Endothelial cell of umbilical vein (primary cell): ENCODE measurements around the gene HMGN1. TPM values are rescaled to one million over a fixed set of nuclear protein-coding genes. Genes with fewer than 3 reads are reported as not detected.
A peak's percentile ranks its signal among the peaks of the same experiment; 100 is the strongest.

ENCODE experiments used
- BruUV-seq: library from RNA; stranded (reverse); fragments of 400-500 nt; replicated peaks from 2 replicates; lab custom pipeline; 2021; lab: Mats Ljungman, UMichigan
- CTCF ChIA-PET: fragments of 300-600, 350-600 bp; sonication (Branson Sonifier 250); formaldehyde crosslinking; loops from one replicate; lab custom pipeline; 2021; ENCODE audit warnings: antibody characterized with exemption, inconsistent platforms; lab: Charles Lee
- POLR2A ChIA-PET: fragments of 300-600, 350-600 bp; sonication (Branson Sonifier 250); formaldehyde crosslinking; loops from one replicate; lab custom pipeline; 2021; ENCODE audit warnings: antibody characterized with exemption, inconsistent platforms; lab: Charles Lee
- DNase-seq: peaks from one replicate; pipeline ENCODE4 v3.0.0-alpha.2; 2011; ENCODE audit warnings: low read depth, low spot score
- FAIRE-seq: peaks from 2 replicates; lab custom pipeline; 2011; peaks lifted over from hg19 to GRCh38; lab: Jason Lieb, UNC
- H2AFZ ChIP-seq: 2 replicates; pipeline ENCODE4 v1.6.0; 2012; ENCODE audit warnings: low read depth, low read length, control low read depth, inconsistent platforms
- H3K27ac ChIP-seq: 2 replicates; pipeline ENCODE4 v1.5.1; 2011; ENCODE audit warnings: low read depth, mild to moderate bottlenecking, control low read depth, low read length, moderate library complexity; ENCODE audit not compliant: insufficient read depth
- H3K27me3 ChIP-seq, 2 experiments: 2 replicates each; pipeline versions ENCODE4 v1.6.0 to v1.6.1; 2011; ENCODE audit warnings: low read length in 2 of 2, mixed read lengths in 1 of 2; ENCODE audit not compliant: control insufficient read depth in 2 of 2, insufficient read depth in 2 of 2
- H3K36me3 ChIP-seq, 2 experiments: 2 replicates in 1 of 2; 3 replicates in 1 of 2; pipeline ENCODE4 v1.5.1; 2011; ENCODE audit warnings: low read length in 2 of 2, mild to moderate bottlenecking in 1 of 2, moderate library complexity in 1 of 2; ENCODE audit not compliant: control insufficient read depth in 2 of 2, insufficient read depth in 2 of 2; ENCODE audit errors: extremely low read depth in 1 of 2
- H3K4me1 ChIP-seq: 3 replicates; pipeline ENCODE4 v1.5.1; 2011; ENCODE audit warnings: mild to moderate bottlenecking, low read length; ENCODE audit not compliant: control insufficient read depth, insufficient read depth; ENCODE audit errors: extremely low read depth
- H3K4me2 ChIP-seq: 2 replicates; pipeline ENCODE4 v1.6.1; 2011; ENCODE audit warnings: low read length, control low read depth, mixed read lengths; ENCODE audit not compliant: insufficient read depth
- H3K4me3 ChIP-seq, 3 experiments: fragments of 200-600 bp in 1 of 3; sonication (generic), shearing (Covaris generic) in 1 of 3; replicated peaks in 1 of 3; 2 replicates each; pipeline ENCODE4 v1.5.1; 2011 to 2016; ENCODE audit warnings: control low read depth in 3 of 3, low read length in 3 of 3, mild to moderate bottlenecking in 2 of 3, inconsistent platforms in 1 of 3, low read depth in 1 of 3, moderate library complexity in 1 of 3; ENCODE audit not compliant: insufficient read depth in 1 of 3
- H3K79me2 ChIP-seq: 2 replicates; pipeline ENCODE4 v1.6.0; 2012; ENCODE audit warnings: low read length, inconsistent platforms; ENCODE audit not compliant: control insufficient read depth, insufficient read depth
- H3K9ac ChIP-seq: replicated peaks from 2 replicates; pipeline ENCODE3; 2011; ENCODE audit warnings: low read length, control low read depth; ENCODE audit not compliant: insufficient read depth; ENCODE audit errors: extremely low read depth
- H3K9me1 ChIP-seq: replicated peaks from 3 replicates; pipeline ENCODE4 v1.6.0; 2011; ENCODE audit warnings: mild to moderate bottlenecking, low read length; ENCODE audit not compliant: control insufficient read depth, insufficient read depth; ENCODE audit errors: extremely low read depth
- H3K9me3 ChIP-seq: replicated peaks from 2 replicates; pipeline ENCODE4 v1.5.1; 2012; ENCODE audit warnings: low read length, inconsistent platforms; ENCODE audit not compliant: control insufficient read depth, insufficient read depth
- H4K20me1 ChIP-seq: replicated peaks from 2 replicates; pipeline ENCODE3; 2011; ENCODE audit warnings: mild to moderate bottlenecking, low read length; ENCODE audit not compliant: control insufficient read depth, insufficient read depth; ENCODE audit errors: extremely low read depth
- EZH2 ChIP-seq: IDR thresholded peaks from 2 replicates; pipeline ENCODE4 v1.6.1; 2012; ENCODE audit warnings: borderline replicate concordance, low read depth, mild to moderate bottlenecking, moderate library complexity, low read length, inconsistent platforms; ENCODE audit not compliant: severe bottlenecking
- FOS ChIP-seq: IDR thresholded peaks from 2 replicates; pipeline ENCODE4 v1.6.1; 2011; ENCODE audit warnings: mild to moderate bottlenecking, low read length, moderate library complexity, borderline replicate concordance; ENCODE audit not compliant: insufficient read depth
- GATA2 ChIP-seq: IDR thresholded peaks from 2 replicates; pipeline ENCODE4 v1.7.0; 2011; ENCODE audit warnings: low read depth, mild to moderate bottlenecking, moderate library complexity, mixed read lengths, low read length; ENCODE audit not compliant: insufficient read length, insufficient read depth
- JUN ChIP-seq: IDR thresholded peaks from 2 replicates; pipeline ENCODE4 v1.6.1; 2011; ENCODE audit warnings: borderline replicate concordance, low read depth; ENCODE audit not compliant: insufficient read length, insufficient read depth
- MYC ChIP-seq: IDR thresholded peaks from one replicate; pipeline ENCODE4 v1.6.1; 2011; ENCODE audit warnings: mild to moderate bottlenecking, low read depth, low read length
- POLR2A ChIP-seq: IDR thresholded peaks from 2 replicates; pipeline ENCODE4 v1.6.1; 2012; ENCODE audit warnings: low read depth, mild to moderate bottlenecking, control low read depth, low read length
- POLR2AphosphoS5 ChIP-seq: IDR thresholded peaks from 2 replicates; pipeline ENCODE4 v1.6.1; 2012; ENCODE audit warnings: low read depth, mild to moderate bottlenecking, control low read depth, low read length, moderate library complexity; ENCODE audit not compliant: insufficient read depth
- dilution Hi-C: fragments of 300-500 bp; cut with MboI; formaldehyde crosslinking; loops from one replicate; pipeline ENCODE4 v1.15.0; 2019; ENCODE audit warnings: low sequenced_read_pairs; ENCODE audit not compliant: extremely low pct_ligation_motif_present
- intact Hi-C: fragments of 100-400 bp; cut with micrococcal nuclease; formaldehyde crosslinking; loops from one replicate; pipeline ENCODE4 v1.10.0; 2022
- polyA plus RNA-seq, 4 experiments: library from polyadenylated mRNA; depleted of rRNA in 3 of 4; stranded (reverse) in 3 of 4; unstranded in 1 of 4; fragments of >200 nt; gene quantifications; 2 replicates each; pipeline versions ENCODE4 v1.2.1 to v1.2.3, GENCODE V29; 2011 to 2012; ENCODE audit warnings: missing spikeins in 1 of 4
- total RNA-seq: library from RNA; stranded (reverse); gene quantifications from 2 replicates; pipeline ENCODE4 v1.2.3, GENCODE V29; 2021
- TF ChIP-seq, protein P1 (sequence below), 2 donors: IDR thresholded peaks; 1 replicate in 1 of 2; 2 replicates in 1 of 2; pipeline ENCODE4 v1.5.1; 2011; ENCODE audit warnings: low read length in 2 of 2, mild to moderate bottlenecking in 2 of 2, moderate library complexity in 2 of 2, control low read depth in 1 of 2, inconsistent platforms in 1 of 2, low read depth in 1 of 2; ENCODE audit not compliant: insufficient read depth in 1 of 2; ENCODE audit errors: extremely low read depth in 1 of 2
- TF ChIP-seq, protein P2 (sequence below): IDR thresholded peaks from 2 replicates; pipeline ENCODE4 v1.6.1; 2011; ENCODE audit not compliant: insufficient read depth, insufficient read length

Gene HMGN1
- total and polyA plus RNA-seq, 2 donors (not counting 3 experiments of a cell fraction or from before 2014, with no cell fraction given) = 162 to 360 TPM

DNA sequence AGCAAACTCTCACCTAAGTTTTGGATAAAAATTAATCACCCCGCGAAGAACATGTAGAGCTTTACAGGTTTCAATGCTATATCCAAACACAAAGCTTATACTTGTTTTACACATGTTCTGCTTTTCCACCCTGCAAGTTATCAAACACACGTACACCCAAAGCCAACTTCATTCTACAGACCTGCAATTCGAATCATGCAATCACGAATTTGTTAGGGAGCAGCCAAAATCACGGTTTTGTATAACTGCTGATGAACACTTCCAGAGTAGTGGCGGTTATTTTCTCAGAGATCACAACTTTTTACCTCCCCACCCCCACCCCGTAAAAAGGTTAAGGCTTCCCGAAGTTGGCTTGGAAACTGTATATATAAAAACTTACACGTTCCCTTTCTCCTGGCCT is 1.4 kb downstream of the HMGN1 start:
- ChIA-PET POLR2A (interaction anchor here (0.5 to 1.1 kb wide), 4 partner anchors 28 to 46 kb away, joined by 3 to 7 read pairs (median 6); partner anchors contain the start of gene BRWD1), CTCF (interaction anchor here (1.1 to 2.7 kb wide), 8 partner anchors 9 to 44 kb away, joined by 3 to 26 read pairs (median 5); a partner anchor contains a TSS)
- H3K9me1 ChIP-seq = no peaks in the 10 kb centered on the region
- no peaks in the 10 kb centered on the region for H3K27me3 ChIP-seq
- peaks cover 34% of the 10 kb centered on the region for H3K4me1 ChIP-seq
- H4K20me1 ChIP-seq = peaks cover 7% of the 10 kb centered on the region
- TF ChIP-seq FOS = no peak
- TF ChIP-seq MYC = no peak
- TF ChIP-seq EZH2 = no peak
- no peak for TF ChIP-seq GATA2
- TF ChIP-seq, protein P1, sequence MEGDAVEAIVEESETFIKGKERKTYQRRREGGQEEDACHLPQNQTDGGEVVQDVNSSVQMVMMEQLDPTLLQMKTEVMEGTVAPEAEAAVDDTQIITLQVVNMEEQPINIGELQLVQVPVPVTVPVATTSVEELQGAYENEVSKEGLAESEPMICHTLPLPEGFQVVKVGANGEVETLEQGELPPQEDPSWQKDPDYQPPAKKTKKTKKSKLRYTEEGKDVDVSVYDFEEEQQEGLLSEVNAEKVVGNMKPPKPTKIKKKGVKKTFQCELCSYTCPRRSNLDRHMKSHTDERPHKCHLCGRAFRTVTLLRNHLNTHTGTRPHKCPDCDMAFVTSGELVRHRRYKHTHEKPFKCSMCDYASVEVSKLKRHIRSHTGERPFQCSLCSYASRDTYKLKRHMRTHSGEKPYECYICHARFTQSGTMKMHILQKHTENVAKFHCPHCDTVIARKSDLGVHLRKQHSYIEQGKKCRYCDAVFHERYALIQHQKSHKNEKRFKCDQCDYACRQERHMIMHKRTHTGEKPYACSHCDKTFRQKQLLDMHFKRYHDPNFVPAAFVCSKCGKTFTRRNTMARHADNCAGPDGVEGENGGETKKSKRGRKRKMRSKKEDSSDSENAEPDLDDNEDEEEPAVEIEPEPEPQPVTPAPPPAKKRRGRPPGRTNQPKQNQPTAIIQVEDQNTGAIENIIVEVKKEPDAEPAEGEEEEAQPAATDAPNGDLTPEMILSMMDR (IDR thresholded peaks at IDR 0.05; ENCODE audit: extremely low read depth in 1 of 2, insufficient read depth in 1 of 2, low read depth in 1 of 2, low read length in 2 of 2) = no peak
- TF ChIP-seq, protein P2, sequence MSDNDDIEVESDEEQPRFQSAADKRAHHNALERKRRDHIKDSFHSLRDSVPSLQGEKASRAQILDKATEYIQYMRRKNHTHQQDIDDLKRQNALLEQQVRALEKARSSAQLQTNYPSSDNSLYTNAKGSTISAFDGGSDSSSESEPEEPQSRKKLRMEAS = no peak
- TF ChIP-seq JUN = no peak
- TF ChIP-seq POLR2A = no peak
- no peak for TF ChIP-seq POLR2AphosphoS5
- H3K9ac ChIP-seq = peak overlapping the region; percentile 92
- H3K79me2 ChIP-seq = peaks cover 37% of the 10 kb centered on the region
- no TSS peak for BruUV-seq
- FAIRE-seq = no peak
- peak overlapping the region; percentile 100 for H3K4me2 ChIP-seq
- no peak overlapping the region for H2AFZ ChIP-seq
- intact Hi-C loops (no loop called here), dilution Hi-C loops (no loop called here)
- H3K4me3 ChIP-seq = peak overlapping the region; percentile 99 to 100 (median 99)
- no peaks in the 10 kb centered on the region for H3K9me3 ChIP-seq
- peaks cover 9 to 23% of the 10 kb centered on the region in 2 experiments for H3K36me3 ChIP-seq
- peak; percentile 22 for DNase-seq
- peak overlapping the region; percentile 91 for H3K27ac ChIP-seq
